MM.1S (cell line): ENCODE data around the gene BSN.

Source experiments
- CTCF ChIP-seq: fragments of 300-600 bp; sonication (generic); IDR thresholded peaks from 2 replicates; pipeline ENCODE4 v1.5.1; 2016; ENCODE audit warnings: antibody characterized with exemption, low read length, mixed read lengths
- EZH2 ChIP-seq: fragments of 300-600 bp; sonication (generic); optimal IDR thresholded peaks from 2 replicates; pipeline ENCODE3; 2017; ENCODE audit warnings: low read depth, mild to moderate bottlenecking, antibody characterized with exemption, low read length, mixed read lengths

DNA sequence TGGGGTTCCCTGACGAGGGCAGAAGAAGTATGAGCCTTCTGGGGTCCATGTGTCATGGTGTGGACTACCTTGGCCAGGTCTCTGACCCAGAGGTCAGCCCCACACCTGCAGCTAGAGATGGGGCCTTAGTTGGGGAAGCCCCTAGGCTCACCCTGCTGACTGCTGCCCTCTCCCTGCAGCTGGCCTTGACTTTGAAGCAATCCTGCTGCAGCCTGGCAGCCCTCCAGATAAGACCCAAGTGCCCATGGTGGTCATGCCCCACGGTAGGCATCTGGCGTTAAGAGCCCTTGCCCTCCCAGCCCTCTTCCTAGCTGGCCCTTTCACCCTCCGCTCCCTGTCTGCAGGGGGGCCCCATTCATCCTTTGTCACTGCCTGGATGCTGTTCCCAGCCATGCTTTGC, 127.3 kb downstream of the BSN start:
- TF ChIP-seq CTCF (no peak), EZH2 (no peak)
